A375 (cell line): ENCODE measurements around the gene GSKIP. TPM values are rescaled to one million over a fixed set of nuclear protein-coding genes. Genes with fewer than 3 reads are reported as not detected.

Experiments used
- small RNA-seq: library from RNA; depleted of rRNA; stranded (forward); fragments of <200 nt; gene quantifications from one replicate; pipeline ENCODE3, GENCODE V24; 2014
- total RNA-seq: library from RNA; depleted of rRNA; stranded (reverse); fragments of >200 nt; shearing (Covaris generic); gene quantifications from 2 replicates; pipeline ENCODE4 v1.2.3, GENCODE V29; 2014; rRNA removed

GSKIP gene, protein sequence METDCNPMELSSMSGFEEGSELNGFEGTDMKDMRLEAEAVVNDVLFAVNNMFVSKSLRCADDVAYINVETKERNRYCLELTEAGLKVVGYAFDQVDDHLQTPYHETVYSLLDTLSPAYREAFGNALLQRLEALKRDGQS
- 8.9 and 12.6 TPM in 2 replicates for total RNA-seq

GRCh38 chr14:96362965-96363750, at the start of gene GSKIP, which contains the start of gene ATG2B:
Gene GSKIP (plus strand): TSS chr14:96363526. CDS start chr14:96382248, 18,722 bp downstream.
Gene ATG2B (minus strand): TSS chr14:96363341. CDS start chr14:96362976, 365 bp downstream.

Small RNA genes within 50 kb of the gene (small RNA-seq; reads per million reads assigned to genes)
- gene RNU2-33P, result 0.63 reads per million, percentile 36 among the genes with 10 or more reads in this experiment

Other genes with a start within 250 kb of the GSKIP start
- gene BDKRB2, start 158.7 kb upstream of the GSKIP start, total RNA-seq, result 0.11 TPM in 1 of 2 replicates, not detected in the other
- gene BDKRB1, start 107.3 kb upstream of the GSKIP start, total RNA-seq, result not detected in 2 replicates
- 7.7 and 10.4 TPM in 2 replicates for gene ATG2B, start 185 bp upstream of the GSKIP start, total RNA-seq
- gene AK7, start 28.6 kb downstream of the GSKIP start, total RNA-seq, result 0.38 and 0.69 TPM in 2 replicates
- 38.8 and 45.0 TPM in 2 replicates for gene PAPOLA, start 138.9 kb downstream of the GSKIP start, total RNA-seq